Suprapubic skin (tissue), 4 donors: ENCODE measurements around the gene RNF13.

Experiments used
- CTCF ChIP-seq, 2 donors: fragments of 200-600 bp in 1 of 2; fragments of 450-650 bp in 1 of 2; sonication (generic) in 1 of 2; IDR thresholded peaks; one replicate each; pipeline ENCODE4 v1.5.1; 2016 to 2019; ENCODE audit warnings: antibody characterized with exemption in 2 of 2, mild to moderate bottlenecking in 1 of 2, moderate library complexity in 1 of 2
- EP300 ChIP-seq: sonication (generic); formaldehyde crosslinking; IDR thresholded peaks from one replicate; pipeline ENCODE4 v1.6.1; 2017; ENCODE audit warnings: antibody characterized with exemption
- POLR2A ChIP-seq, 2 donors: fragments of 450-650 bp; IDR thresholded peaks; one replicate each; pipeline ENCODE4 v1.6.1; 2017; ENCODE audit warnings: antibody characterized with exemption in 2 of 2, mild to moderate bottlenecking in 2 of 2, moderate library complexity in 2 of 2
- POLR2AphosphoS5 ChIP-seq, 3 donors: sonication (generic); formaldehyde crosslinking; IDR thresholded peaks; one replicate each; pipeline ENCODE4 v1.6.1; 2017; ENCODE audit warnings: antibody characterized with exemption in 3 of 3

- TF ChIP-seq CTCF (IDR thresholded peaks at IDR 0.05) (no peak), POLR2A (IDR thresholded peaks at IDR 0.05) (no peak), EP300 (no peak), POLR2AphosphoS5 (IDR thresholded peaks at IDR 0.05) (no peak)
Observed at GRCh38 chr3:149801195-149801594, 11.8 kb upstream of the RNF13 start.
